Stimulated activated CD4-positive, alpha-beta T cell treated with anti-CD3 and anti-CD28 coated beads, Interleukin-12 subunit alpha, Interleukin-12 subunit beta, amount 100 ng/mL, for 4 hours (primary cell): ENCODE measurements around the gene PSME4.
"Not testable (repeated sequence)": the region's sequence is repeated elsewhere in the genome, so short reads cannot be mapped to it uniquely, and the experiment has no call there.

Experiments used
- DNase-seq: peaks from one replicate; pipeline ENCODE4 v3.0.0-alpha.2; 2020

The PSME4 gene

GRCh38 chr2:53881360-53881759 lies 89.4 kb downstream of the PSME4 start:
- DNase-seq = no peak

DNA sequence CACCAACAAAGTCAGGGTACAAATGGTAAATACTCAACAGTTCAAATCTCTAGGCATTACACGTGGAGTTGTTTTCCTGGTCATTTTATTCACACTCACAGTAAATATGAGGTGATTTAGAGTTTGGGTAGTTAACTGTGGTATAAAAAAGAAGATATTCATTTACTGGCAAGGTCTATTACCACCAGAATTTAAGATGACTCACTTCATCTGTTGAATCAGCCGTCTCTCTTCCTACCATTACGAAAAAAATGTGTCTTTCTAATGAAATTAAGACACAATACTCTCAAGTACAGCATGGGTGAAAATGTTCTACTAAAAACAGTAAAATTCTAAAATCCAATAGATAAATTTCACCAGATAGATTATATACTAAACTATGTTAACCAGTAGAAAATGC lies 90.0 kb downstream of the PSME4 start:
- no peak for DNase-seq

GRCh38 chr2:53877556-53877955 lies 93.2 kb downstream of the PSME4 start:
- no peak for DNase-seq

GRCh38 chr2:53877112-53877511 lies 93.7 kb downstream of the PSME4 start:
- DNase-seq = no peak

DNA sequence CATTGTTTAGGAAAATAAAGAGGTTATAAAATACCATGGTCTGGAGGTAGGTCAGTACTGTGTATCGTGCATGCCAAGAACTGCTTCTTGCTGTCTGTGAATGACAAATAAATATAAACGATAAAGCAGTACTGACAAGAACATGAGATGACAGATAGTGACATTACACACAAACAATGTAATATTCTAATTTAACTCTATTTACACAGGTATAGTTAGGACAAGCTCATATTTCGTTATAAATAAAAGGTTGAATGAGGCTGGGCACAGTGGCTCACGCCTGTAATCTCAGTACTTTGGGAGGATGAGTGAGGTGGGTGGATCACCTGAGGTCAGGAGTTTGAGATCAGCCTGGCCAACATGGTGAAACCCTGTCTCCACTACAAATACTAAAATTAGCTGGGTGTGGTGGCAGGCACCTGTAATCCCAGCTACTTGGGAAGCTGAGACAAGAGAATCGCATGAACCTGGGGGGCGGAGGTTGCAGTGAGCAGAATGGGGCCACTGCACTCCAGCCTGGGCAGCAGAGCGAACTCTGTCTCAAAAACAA lies 96.3 kb downstream of the PSME4 start:
- DNase-seq = no peak

GRCh38 chr2:53867773-53868172 lies 103.0 kb downstream of the PSME4 start:
- no peak for DNase-seq

- DNase-seq = no peak
These were observed 103.6 kb downstream of the PSME4 start for GRCh38 chr2:53867169-53867568.

GRCh38 chr2:53865962-53866361 lies 104.8 kb downstream of the PSME4 start:
- no peak for DNase-seq

- no peak for DNase-seq
These were observed 105.5 kb downstream of the PSME4 start for GRCh38 chr2:53865264-53865663.

DNA sequence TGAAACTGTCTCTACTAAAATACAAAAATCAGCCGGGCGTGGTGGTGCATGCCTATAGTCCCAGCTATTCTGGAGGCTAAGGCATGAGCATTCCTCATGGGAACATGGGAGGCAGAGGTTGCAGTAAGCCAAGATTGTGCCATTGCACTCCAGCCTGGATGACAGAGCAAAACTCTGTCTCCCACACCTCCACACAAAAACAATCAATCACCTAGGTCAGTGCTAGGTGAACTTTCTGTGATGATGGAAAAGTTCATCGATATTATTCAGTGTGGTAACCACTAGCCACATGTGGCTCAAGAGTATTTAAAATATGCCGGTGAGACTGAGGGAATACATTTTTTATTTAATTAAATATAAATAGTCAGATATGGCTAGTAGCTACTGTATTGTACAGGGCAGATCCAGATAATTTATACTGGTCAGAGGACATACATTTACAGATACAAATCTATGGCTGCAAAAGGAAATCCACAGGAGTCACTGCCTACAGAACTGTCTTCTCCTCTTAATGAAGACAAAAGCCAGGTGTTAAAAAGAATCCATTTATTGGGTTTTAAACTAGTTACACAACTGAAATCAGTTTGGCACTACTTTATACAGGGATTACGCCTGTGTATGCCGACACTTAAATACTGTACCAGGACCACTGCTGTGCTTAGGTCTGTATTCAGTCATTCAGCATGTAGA lies 107.1 kb downstream of the PSME4 start:
- DNase-seq = no peak

GRCh38 chr2:53861824-53862223 lies 109.0 kb downstream of the PSME4 start:
- no peak for DNase-seq

DNA sequence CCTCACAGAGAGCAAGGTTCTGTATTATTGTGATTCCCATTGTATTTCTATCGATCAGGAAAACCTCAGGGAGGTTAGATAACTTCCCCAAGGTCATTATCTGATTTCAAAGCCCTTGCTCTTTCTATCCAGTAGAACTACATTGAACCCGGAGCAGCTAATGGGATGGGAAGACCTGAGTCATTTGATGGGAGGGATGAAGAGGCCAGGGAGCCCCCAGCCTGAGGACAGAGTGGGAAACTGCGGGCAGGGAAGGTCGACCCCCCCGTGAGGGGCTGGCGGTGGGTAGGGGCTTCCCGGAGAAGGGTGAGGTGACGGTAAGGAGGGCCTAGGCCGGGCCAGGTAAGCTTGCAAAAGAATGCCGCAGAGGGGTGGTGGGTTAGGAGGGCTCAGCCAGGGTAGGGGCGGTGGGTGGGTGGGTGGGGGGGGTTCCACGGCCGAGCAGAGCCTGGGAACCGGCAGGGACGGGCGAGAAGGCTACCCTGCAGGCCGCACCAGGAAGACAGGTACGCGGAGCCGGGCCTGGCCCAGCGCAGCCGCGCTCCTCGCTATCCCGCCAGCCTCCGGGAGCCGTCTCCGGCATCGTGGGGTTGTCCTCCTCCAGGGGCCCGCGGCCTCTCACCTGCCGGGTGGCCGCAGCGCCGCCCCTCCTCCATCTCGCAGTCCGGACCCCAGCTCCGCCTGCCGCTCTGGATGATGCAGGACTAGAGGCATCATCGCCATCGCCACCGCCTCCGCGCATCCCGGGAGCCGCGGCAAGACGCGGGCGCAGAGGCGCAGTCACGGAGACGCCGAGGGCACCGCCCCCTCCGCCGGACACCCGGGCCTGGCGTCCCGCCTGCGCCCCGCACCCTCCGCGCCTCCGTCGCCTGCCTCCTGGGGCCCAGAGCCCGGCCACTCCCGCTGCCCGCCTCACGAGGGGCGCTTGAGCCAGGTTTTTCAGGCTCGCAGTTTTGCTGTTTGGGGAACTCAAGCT lies 111.3 kb downstream of the PSME4 start, which contains the start of gene GPR75:
Gene GPR75, minus strand, starts transcription at position 762 of the 976 bp plus-strand sequence. CDS start 5,211 bp downstream, outside the sequence.
- DNase-seq = no peak

- DNase-seq = no peak
These were observed 114.5 kb downstream of the PSME4 start for GRCh38 chr2:53856272-53856671.

- no peak for DNase-seq
These were observed 116.1 kb downstream of the PSME4 start for GRCh38 chr2:53854678-53855077.

GRCh38 chr2:53852532-53852931 lies 118.3 kb downstream of the PSME4 start:
- no peak for DNase-seq

GRCh38 chr2:53851052-53851757 lies 119.6 kb downstream of the PSME4 start:
- DNase-seq = not testable (repeated sequence)

DNA sequence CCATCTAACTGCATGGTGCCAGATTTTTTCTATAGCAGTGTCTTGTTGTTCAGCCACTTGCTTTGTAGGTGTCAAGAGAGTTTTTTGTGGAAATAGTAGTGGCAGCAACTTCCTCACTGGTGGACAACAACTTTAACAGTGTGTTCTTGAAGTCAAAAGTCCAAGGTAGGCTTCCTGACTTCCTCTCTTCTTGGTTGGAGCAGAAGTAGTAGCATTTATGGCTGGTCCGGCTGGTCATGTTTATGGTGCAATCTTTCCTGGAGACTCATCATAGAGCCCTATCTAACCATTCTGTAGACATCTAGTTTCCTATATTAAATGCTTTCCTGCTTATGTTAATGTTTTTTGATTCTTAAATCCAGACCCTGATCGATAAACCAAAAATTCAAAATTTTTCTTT lies 122.7 kb downstream of the PSME4 start:
- DNase-seq = no peak

DNA sequence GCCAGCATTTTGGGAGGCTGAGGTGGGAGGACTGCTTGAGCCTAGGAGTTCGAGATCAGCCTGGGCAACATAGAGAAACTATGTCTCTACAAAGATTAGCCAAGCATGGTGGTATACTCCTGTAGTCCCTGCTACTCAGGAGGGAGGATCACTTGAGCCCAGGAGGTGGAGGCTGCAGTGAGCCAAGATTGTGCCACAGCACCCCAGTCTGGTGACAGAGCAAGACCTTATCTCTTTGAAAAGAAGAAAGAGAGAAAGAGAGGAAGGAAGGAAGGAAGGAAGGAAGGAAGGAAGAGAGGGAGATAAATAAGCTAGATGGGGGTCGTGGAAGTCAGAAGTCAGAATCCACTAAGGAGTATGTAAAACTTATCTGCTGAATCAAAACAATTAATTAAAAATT lies 127.2 kb downstream of the PSME4 start:
- no peak for DNase-seq

DNA sequence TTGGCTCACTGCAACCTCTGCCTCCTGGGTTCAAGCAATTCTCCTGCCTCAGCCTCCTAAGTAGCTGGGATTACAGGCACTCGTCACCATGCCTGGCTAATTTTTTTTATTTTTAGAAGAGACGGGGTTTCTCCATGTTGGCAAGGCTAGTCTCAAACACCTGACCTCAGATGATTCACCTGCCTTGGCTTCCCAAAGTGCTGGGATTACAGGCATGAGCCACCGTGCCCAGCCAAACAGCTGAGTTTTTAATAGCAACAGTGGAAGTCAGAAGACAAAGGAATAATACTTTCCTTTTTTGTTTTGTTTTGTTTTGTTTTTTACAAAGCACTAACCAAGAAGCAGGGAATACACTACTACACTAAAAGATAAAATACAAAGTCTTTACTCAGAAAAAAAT lies 127.9 kb downstream of the PSME4 start:
- no peak for DNase-seq

DNA sequence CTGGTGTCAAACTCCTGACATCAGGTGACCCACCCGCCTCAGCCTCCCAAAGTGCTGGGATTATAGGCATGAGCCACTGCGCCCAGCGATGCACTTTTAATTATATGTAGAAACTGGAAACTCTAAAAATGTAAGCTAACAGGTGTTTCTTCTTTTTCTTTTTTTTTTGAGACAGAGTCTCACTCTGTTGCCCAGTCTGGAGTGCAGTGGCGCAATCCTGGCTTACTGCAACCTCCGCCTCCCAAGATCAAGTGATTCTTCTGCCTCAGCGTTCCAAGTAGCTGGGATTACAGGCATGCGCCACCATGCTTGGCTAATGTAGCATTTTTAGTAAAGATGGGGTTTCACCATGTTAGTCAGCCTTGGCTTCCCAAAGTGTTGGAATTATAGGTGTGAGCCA lies 129.1 kb downstream of the PSME4 start:
- DNase-seq = not testable (repeated sequence)

- no peak for DNase-seq
These were observed 130.2 kb downstream of the PSME4 start for GRCh38 chr2:53840580-53840979.

DNA sequence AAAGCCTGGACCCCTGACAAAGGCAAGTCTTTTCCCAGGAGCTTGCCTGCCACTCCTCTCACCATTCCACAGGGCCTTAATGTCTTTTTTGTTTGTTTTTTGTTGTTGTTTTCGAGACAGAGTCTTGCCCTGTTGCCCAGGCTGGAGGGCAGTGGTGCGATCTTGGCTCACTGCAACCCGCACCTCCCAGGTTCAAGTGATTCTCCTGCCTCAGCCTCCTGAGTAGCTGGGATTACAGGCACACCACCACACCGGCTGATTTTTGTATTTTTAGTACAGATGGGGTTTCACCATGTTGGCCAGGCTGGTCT lies 140.9 kb downstream of the PSME4 start:
- not testable (repeated sequence) for DNase-seq

DNA sequence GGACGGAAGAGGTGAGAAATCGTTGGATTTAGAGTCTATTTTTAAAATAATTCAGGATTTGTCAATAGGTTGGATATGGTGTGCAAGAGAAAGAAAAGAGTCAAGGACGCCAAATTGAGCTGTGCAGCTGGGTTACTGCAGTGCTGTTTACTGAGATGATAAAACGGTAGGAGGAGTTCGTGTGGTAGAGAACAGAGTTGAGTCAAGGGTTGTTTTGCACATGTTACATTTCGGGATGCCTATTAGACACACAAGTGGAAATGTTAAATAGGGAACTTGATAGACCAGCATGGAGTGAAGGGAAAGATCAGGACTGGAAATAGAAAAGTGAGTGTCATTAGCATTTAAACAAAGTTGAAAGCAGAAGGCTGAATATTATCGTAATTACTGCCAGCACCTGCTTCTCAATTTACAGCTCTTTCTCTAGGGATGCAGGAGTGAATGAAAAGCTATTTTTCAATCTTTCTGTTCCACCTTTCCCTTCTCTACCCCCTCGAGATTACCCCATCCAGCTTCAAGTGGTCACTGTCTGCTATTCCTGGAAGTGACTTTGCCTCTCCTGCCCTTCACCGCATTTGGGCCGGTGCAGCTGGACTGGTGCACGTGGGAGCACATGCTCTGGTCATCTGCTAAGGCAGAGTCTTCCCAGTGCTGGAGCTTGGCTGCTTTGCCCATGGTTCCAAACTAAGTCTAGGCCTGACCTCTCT lies 141.4 kb downstream of the PSME4 start:
- no peak for DNase-seq
